HG03469 (cell line): ENCODE data around the gene SART3.
A peak's percentile ranks its signal among the peaks of the same experiment; 100 is the strongest.
"Not testable (repeated sequence)": the region's sequence is repeated elsewhere in the genome, so short reads cannot be mapped to it uniquely, and the experiment has no call there.

Source experiments
- ATAC-seq: cut with Tn5 transposase; IDR thresholded peaks from one replicate; pipeline ENCODE4 v1.9.1; 2021; ENCODE audit warnings: mild to moderate bottlenecking, moderate library complexity, moderate number of reproducible peaks; ENCODE audit not compliant: unreplicated experiment

SART3 gene

GRCh38 chr12:108564724-108565123, 3.8 kb upstream of the SART3 start:
- no peak for ATAC-seq

- ATAC-seq: no peak
These were observed 2.8 kb upstream of the SART3 start for GRCh38 chr12:108563804-108564151.

GRCh38 chr12:108563136-108563803, 2.3 kb upstream of the SART3 start:
- peak; percentile 29 for ATAC-seq

GRCh38 chr12:108562348-108563135, 1.6 kb upstream of the SART3 start, which contains the start of gene ISCU:
TSS of gene ISCU (plus strand) at chr12:108562596. CDS start at chr12:108562623, 27 bp downstream.
- peak; percentile 38 for ATAC-seq

- ATAC-seq: no peak
These were observed 927 bp upstream of the SART3 start for GRCh38 chr12:108561852-108562347.

GRCh38 chr12:108560321-108560721, 652 bp downstream of the SART3 start:
- ATAC-seq: no peak

- no peak for ATAC-seq
These were observed 1.2 kb downstream of the SART3 start for GRCh38 chr12:108559748-108560147.

- no peak for ATAC-seq
These were observed 1.8 kb downstream of the SART3 start for GRCh38 chr12:108559007-108559655.

GRCh38 chr12:108555383-108555782, 5.6 kb downstream of the SART3 start:
- ATAC-seq: not testable (repeated sequence)

- ATAC-seq: no peak
These were observed 7.2 kb downstream of the SART3 start for GRCh38 chr12:108553799-108554198.

GRCh38 chr12:108551535-108551934, 9.4 kb downstream of the SART3 start:
- ATAC-seq: no peak

- no peak for ATAC-seq
These were observed 11.9 kb downstream of the SART3 start for GRCh38 chr12:108548954-108549521.

GRCh38 chr12:108547686-108548085, 13.3 kb downstream of the SART3 start:
- no peak for ATAC-seq

- ATAC-seq: no peak
These were observed 17.3 kb downstream of the SART3 start for GRCh38 chr12:108543652-108544051.

GRCh38 chr12:108542320-108542719, 18.7 kb downstream of the SART3 start:
- no peak for ATAC-seq

GRCh38 chr12:108538616-108539195, 22.3 kb downstream of the SART3 start:
- ATAC-seq: no peak

GRCh38 chr12:108538146-108538545, 22.8 kb downstream of the SART3 start:
- ATAC-seq: no peak

- ATAC-seq: no peak
These were observed 28.8 kb downstream of the SART3 start for GRCh38 chr12:108531929-108532848.

- no peak for ATAC-seq
These were observed 30.8 kb downstream of the SART3 start for GRCh38 chr12:108530161-108530560.

- ATAC-seq: no peak
These were observed 33.8 kb downstream of the SART3 start for GRCh38 chr12:108527166-108527496.
